Measurements from ENCODE around the gene TMED4.

- TF ChIP-seq CTCF (IDR thresholded peaks at IDR 0.05) (no peak), EP300 (IDR thresholded peaks at IDR 0.05) (no peak), POLR2A (IDR thresholded peaks at IDR 0.05) (no peak)
These were observed 36.7 kb upstream of the TMED4 start for GRCh38 chr7:44618753-44619152.
